Measurements from ENCODE around the gene NKAPD1. TPM values are rescaled to one million over a fixed set of nuclear protein-coding genes. Genes with fewer than 3 reads are reported as not detected.
"Not testable (repeated sequence)": the region's sequence is repeated elsewhere in the genome, so short reads cannot be mapped to it uniquely, and the experiment has no call there.

Gene NKAPD1
- total RNA-seq, 1 donor from 2014 or later: 11.8 TPM

DNA sequence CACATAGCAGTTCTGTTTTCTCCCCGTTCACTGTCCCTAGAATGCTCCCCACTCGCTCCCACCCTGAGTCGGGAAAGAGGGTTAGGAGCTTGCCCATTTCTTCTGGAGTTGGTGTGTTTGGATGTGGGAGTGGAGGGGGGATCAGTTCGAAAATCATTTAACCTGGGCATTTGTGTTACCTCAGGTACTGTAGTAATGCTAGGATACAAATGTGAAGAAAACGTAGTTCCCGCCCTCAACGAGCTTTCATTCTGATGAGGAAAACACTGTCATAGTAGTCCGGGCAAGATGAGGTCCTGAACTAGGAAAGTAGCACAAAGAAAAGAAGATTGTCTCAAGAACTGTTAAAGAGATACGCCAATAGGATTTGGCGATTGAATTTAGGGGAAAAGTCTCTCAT is 13.1 kb downstream of the NKAPD1 start:
- no peak for ATAC-seq

DNA sequence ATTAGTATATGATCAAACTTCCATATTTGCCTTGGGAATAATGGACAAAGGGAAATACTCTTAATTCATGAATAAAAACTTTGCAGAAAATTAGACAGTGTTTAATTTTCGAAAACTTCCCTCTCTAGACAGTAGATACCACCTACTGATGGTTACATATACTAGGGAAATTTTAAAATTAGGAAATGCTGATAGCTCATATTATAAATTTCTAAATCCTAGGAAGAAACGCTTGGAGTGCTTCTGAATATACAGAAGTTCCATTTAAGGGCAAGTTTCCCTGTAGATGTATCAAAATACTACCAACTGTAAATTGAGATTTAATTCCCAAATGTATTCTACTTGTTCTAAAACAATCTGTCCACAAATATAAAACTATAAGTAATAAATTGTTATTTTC is 21.2 kb downstream of the NKAPD1 start:
- ATAC-seq: not testable (repeated sequence)

DNA sequence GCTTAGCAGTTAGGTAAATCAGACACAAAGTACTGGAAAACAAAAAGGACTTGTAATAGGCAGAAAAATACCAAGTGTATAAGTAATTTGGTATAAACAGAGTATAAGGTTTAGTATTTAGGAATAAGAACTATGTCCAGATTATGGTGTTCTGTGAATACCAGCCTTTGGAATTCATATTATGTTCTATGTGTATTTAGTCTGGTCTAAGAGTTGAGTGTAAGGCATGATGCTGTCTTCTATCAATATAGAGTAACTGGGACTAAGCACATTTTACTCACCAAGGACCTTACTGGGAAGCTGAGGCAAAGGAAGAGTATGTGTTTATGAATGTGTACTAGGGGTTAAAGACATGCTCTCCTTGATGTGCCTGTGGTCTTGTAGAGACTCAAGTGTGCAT is 22.1 kb downstream of the NKAPD1 start:
- ATAC-seq: no peak

DNA sequence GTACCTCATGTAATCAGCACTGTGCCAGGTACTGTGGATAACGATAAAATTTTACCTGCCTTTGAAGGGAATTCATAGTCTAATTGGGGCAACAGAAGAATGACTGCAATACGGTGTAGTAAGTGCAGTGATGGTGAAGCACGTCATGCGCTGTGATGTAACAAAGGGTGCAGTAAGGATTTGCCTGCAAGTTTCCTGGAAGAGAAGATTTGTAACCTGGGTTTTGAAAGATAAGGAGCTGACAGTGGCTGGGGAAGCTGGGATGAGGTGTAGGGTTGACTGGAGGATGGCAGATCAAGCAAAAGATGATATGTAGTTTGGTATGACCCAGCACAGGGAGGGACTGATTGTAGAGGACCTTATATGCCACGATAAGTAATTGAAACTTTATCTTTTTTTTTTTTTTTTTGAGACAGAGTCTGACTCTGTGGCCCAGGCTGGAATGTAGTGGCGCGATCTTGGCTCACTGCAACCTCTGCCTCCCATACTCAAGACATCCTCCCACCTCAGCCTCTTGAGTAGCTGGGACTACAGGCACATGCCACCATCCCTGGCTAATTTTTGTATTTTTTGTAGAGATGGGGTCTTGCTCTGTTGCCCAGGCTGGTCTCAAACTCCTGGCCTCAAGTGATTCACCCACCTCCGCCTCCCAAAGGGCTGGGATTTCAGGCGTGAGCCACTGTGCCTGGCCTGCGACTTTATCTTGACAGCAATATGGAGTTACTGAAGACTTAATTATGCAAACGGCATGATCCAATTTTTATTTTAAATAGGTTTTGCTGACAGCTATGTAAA is 23.8 kb downstream of the NKAPD1 start:
- no peak for ATAC-seq

DNA sequence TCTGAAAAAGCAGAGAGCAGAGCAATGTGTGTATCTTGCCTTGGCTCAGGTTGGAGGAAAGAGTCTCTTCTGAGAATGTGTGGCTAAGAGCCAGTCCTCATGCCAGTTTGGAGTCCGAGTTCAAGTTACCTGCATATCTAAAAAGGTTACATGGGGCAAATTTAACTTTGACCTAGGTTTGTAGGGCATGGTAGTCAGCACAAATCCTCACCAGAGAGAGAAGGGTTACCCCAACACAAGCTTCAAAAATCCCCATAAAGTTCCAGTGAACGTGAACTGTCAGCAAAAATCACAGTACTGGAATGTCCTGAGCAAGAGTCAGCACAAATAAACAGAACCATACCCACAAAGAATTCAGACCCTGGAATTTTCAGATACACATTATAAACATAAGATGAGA is 26.4 kb downstream of the NKAPD1 start:
- ATAC-seq: no peak

DNA sequence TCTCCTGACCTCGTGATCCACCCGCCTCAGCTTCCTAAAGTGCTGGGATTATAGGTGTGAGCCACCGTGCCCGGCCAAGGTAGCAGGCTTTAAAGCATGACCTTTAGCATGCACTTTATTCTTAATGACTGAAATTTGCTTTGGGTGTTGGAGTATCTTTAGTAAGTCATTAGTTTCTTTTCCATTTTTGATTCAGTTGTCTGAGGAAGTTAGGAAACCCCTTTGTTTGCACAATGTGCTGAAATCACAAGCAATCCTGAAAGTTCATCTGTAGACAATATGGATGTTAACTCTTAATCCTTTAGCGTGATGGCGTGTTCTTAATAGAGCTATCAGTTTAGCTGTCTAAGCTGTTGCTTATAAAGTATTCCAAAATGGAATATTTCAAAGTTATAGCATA is 29.3 kb downstream of the NKAPD1 start:
- ATAC-seq: no peak

DNA sequence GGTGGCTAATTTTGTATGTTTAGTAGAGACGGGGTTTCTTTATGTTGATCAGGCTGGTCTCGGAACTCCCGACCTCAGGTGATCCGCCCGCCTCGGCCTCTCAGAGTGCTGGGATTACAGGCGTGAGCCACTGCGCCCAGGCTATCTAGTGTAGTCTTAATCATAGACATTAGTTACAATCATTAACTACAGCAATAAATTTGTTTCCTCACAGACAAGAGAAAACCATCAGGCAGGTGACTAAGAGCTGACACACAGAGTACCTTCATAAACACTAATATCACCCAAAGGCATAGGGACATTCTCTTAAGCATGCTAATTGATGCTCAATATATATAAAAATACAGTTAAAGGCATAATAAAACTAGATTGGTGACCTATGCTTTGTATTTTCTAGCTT is 32.0 kb downstream of the NKAPD1 start:
- peak; percentile 70 for ATAC-seq

DNA sequence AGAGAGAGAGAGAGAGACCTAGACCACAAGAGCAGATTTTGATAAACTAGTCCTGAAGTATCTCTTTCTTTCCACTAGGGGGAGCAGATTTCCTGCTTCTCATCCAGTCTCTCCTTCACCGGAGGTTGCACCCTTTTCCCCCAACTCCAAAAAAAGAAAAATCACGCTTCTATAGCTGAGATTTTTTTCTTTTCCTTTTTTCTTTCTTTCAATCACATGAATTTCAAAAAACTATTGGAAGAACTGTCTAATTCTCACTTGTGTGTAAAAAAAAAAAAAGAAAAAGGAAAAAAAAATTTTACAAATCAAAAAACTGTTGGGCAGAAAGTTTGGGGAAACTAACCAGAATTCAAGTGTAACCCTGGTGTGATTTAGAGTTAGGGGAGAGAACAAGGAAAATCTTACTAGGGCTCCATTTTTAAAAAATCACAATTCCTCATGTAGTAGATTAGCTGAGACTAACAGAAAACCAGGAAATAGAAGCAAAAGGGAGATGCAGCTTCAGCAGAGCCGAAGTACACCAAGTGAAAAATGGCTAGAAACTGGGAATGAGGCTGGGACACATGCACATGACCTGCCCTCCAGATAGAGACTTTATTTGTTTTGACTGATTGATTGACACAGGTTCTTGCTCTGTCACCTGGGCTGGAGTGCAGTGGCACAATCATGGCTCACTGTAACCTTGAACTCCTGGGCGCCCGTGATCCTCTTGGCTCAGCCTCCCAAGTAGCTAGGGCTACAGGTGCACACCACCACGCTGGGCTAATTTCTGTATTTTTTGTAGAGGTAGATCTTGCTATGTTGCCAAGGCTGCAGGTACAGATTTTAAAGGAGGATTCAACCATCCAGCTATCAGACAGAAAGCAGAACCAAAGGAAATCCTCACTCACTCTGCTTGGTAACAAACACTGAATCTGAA is 39.7 kb downstream of the NKAPD1 start:
- ATAC-seq: peak; percentile 71

DNA sequence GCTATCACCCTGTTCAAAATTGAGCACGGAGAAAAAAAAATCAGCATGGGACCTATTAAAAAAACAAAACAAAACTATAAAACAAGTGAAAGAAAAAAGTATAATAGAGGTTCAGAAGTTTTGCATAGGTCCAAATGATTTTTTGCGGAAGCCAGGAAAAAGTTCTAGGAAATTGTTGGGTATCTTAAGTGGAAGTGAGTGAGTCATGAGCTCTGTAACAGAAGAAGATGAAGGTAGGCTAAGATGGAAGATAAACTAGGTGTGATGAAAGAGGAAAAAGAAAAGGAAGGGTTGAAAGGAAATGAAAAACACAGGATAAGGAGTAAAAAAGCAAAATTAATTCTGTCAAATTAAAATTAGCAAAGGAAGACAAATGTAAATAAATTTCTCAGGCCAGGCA is 40.4 kb downstream of the NKAPD1 start:
- no peak for ATAC-seq

DNA sequence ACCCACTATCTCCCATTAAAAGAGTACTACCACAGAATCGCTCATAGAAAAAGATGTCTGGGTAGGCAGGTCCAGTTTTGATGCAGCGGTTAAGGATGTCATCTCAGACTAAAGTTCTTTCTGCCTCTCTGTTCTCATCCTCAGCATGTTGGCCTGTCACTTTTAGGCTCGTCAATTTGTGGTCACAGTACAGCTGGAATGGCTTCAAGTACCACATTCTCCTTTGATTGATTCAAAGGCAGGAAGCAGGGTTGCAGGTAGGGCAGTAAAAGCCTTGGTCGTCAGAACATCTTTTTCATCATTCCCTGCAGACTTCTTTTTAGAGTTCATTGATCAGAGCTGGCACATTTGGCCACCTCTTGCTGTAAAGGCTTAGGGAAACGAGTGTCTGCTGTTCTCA is 41.3 kb downstream of the NKAPD1 start:
- no peak for ATAC-seq

DNA sequence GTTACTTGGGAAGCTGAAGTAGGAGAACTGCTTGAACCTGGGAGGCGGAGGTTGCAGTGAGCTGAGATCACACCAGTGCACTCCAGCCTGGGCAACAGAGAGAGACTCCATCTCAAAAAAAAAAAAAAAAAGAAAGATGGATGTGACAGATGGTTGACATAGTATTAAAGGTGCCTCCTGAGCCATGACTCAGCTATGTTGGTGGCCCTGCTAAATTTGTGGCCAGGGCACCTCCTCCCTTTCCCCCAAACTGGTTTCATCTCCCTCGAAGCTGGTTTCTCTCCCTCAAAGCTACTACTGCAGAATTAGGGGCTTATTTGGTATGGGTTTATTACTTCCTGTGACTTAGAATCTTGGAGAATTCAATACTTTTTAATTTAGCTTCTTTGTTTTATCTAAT is 44.1 kb downstream of the NKAPD1 start:
- no peak for ATAC-seq

DNA sequence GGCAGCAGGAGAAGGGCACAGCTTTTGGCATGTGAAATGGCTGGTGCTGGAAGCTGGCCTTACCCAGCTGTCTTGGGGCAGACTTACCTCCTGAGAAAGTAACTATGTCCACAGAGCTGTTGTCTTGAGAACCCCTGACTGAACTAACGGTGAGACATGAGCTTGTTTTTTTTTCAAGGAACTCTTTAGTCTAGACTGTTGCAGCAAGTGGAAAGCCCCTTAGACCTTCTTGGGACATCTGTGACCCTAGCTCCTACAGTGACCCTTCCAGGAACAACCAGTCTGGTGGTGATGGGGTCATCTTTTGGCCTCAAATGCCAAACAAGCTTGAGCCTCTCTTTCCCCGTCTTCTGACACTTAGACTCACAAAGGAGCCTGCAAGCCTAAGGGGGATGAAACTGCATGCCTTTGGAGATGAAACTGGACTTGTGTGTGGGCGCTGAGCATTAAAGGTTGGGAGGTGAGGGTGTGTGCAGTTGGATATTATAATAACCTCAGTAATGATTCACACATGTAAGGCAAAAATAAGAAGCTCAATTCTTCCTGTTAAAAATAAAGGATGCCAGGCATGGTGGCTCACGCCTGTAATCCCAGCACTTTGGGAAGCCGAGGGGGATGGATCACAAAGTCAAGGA is 48.0 kb downstream of the NKAPD1 start:
- ATAC-seq: peak; percentile 39

DNA sequence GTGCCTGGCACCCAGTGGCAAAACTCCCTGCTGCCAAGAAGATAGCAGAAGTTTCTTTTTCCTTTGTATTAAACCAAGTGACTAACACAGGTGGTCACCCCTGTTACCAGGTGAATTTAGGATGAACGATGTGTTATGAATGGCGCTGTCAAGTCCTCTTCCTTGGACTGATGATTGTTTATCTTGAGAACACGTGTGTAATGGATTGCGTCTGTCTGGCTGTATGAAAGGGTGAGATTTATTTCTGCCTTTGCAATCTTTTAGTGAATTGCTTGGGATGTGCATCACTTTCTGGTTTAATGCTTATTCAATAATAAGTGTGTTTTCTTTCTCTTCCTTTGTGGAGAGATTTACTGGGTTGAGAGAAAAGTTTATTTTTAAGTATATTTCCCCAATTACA is 49.0 kb downstream of the NKAPD1 start:
- ATAC-seq: no peak

DNA sequence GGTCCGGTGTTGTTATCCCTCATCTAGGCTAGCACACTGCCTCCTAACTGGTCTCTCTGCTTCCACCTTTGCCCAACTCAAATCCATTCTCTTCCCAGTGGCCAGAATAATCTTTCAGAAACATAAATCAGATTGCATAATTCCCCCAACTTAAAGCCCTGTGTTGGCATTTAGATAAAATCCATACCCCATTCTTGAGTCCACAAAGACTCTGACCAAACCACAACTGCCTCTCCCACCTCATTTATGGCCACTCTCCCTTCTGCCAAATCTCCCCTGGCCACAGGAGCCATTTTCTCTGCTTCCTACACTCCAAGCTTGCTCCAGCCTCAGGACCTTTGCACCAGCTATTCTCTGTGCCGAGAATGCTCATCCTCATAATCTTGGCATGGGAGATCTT is 53.0 kb downstream of the NKAPD1 start:
- no peak for ATAC-seq

DNA sequence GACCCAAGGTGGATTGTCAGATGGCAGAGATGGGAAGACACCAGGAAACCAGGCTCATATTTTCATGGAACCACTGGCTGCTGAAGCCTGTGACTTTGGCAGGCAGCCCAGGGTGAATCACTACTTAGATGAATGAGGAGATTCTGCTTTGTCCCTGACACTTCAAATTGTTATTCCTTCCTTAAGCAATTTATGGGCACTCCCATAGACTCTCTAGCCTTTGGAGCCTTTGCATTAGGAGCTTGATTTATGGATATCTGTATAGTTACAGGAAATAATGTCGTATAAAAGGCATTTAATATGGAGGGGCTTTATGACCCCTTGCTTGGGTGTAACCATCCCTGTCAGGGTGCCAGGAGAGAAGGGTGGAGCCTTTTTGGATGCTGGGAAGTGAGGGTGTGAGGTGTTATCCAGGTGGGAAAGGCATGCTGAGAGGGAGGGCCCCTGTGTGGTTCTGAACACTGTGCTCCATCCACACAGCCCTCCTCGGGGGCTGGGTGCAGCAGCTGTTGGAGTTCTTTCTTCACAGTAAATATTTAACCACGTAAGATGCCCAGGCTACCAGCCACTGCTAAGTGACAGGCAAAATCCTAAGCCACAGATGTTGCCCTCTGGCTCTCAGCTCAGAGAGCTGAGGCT is 54.5 kb downstream of the NKAPD1 start:
- peak; percentile 64 for ATAC-seq

DNA sequence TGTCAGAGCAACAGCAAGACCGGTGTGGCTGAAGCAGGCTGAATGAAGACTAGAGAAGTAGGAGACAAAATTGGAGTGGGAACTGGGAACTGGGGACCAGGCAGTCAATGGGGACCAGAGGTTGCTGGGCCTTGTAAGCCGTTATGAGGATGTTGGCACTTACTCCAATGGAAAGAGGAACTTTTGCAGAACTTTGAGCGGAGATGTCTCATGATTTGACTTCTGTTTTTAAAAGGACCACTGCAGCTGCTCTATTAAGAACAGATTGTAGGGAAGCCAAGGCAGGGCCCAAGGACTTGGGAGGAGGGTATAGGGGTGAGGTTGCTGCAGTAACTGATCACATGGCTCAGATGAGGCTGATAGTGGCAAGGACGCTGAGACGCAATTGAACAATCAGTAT is 55.6 kb downstream of the NKAPD1 start:
- no peak for ATAC-seq

DNA sequence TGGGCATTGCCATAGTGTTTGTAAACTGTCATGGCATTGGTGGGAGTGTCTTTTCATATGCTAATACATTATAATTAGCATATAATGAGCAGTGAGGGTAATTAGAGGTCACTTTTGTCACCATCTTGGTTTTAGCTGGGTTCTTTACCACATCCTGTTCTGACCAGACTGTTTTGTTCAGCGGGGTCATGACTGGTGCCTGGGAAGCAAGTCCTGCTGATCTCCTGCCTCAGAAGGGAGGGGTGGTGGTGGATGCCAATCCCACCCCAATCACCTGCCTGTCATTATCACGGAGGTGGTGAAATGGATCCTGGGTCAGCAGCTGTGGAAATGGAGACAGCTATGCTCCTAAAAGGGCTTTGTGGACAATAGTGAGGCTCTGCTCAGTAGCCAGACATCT is 58.6 kb downstream of the NKAPD1 start:
- no peak for ATAC-seq

DNA sequence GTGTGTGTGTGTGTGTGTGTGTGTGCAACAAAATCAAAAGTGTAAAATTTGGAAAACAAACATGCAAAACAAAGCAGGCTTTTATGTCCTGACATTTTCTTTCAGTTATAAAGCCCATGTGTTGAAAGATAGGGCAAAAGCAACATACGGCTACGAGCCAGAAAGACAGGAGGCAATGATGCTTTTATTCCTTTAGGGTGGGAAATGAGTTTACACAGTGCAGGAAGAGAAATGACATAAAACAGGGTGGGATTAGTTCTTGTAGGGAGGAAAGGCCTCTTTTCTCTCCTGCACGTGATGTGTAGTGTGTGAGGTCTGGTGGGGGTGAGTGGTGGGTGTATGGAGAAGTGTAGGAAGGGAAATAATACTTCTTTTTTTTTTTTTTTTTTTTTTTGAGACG is 60.4 kb downstream of the NKAPD1 start:
- no peak for ATAC-seq

All from esophagus mucosa (tissue), 1 donor.